ENCODE measurements around the gene MDGA2. TPM values are rescaled to one million over a fixed set of nuclear protein-coding genes. Genes with fewer than 3 reads are reported as not detected.

Gene MDGA2
- total RNA-seq, 2 donors from 2014 or later, result not detected

DNA sequence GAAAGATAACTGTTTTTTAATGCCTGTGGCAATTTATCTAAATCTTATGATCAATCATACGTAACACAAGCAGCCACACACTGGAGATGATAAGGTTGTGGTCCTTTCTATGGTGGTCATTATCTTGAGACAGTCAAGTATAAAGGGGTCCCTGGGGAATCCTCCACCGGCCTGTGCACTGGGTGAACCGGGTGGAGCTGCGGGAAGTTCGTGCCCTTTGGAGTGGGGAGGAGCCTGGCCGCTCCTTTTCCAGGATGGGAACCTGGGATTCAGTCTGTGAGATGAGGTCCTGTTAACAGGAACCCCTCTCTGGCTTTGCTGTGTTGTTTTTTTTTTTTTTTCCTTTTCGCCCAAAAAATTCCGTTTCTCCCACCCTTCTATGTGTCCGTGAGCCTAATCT is 856.3 kb downstream of the MDGA2 start:
- no peak for DNase-seq
- no peak overlapping the region for H3K27ac ChIP-seq
- TF ChIP-seq, protein P1, sequence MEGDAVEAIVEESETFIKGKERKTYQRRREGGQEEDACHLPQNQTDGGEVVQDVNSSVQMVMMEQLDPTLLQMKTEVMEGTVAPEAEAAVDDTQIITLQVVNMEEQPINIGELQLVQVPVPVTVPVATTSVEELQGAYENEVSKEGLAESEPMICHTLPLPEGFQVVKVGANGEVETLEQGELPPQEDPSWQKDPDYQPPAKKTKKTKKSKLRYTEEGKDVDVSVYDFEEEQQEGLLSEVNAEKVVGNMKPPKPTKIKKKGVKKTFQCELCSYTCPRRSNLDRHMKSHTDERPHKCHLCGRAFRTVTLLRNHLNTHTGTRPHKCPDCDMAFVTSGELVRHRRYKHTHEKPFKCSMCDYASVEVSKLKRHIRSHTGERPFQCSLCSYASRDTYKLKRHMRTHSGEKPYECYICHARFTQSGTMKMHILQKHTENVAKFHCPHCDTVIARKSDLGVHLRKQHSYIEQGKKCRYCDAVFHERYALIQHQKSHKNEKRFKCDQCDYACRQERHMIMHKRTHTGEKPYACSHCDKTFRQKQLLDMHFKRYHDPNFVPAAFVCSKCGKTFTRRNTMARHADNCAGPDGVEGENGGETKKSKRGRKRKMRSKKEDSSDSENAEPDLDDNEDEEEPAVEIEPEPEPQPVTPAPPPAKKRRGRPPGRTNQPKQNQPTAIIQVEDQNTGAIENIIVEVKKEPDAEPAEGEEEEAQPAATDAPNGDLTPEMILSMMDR (IDR thresholded peaks at IDR 0.05), result no peak
- no peaks in the 10 kb centered on the region for H3K36me3 ChIP-seq
- H3K4me3 ChIP-seq, result no peak overlapping the region
- no peaks in the 10 kb centered on the region for H3K9me3 ChIP-seq
- no peaks in the 10 kb centered on the region for H3K4me1 ChIP-seq
- H3K9ac ChIP-seq (ENCODE audit: low read depth in 2 of 2, low read length in 2 of 2), result no peak overlapping the region
- intact Hi-C loops (cut with DNase I), result no loop called here
- no peaks in the 10 kb centered on the region for H3K27me3 ChIP-seq

DNA sequence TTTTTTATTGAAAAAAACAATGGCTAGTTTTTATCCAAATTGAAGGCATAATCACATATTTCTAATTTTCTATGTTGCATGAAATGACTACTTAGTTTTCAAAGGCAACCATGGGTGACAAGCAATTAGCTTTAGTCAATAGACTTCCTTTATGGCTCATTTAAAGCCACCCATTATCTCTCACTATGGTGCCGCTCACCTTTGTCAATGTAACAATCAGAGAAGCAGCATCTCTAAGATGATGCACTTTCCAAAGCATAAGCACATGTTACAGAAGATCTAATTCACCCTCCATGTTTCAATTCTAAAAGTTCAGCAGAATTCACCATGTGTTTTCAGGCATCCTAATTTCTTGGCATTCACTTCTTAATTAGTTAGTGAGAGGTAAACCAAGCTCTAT is 857.3 kb downstream of the MDGA2 start:
- DNase-seq, result no peak
- Histone ChIP-seq H3K27me3 (no peaks in the 10 kb centered on the region), H3K4me1 (no peaks in the 10 kb centered on the region), H3K9me3 (no peaks in the 10 kb centered on the region), H3K27ac (no peak overlapping the region), H3K9ac (ENCODE audit: low read depth in 2 of 2, low read length in 2 of 2) (no peak overlapping the region), H3K4me3 (no peak overlapping the region), H3K36me3 (no peaks in the 10 kb centered on the region)
- TF ChIP-seq, protein P1 (IDR thresholded peaks at IDR 0.05), result no peak
- intact Hi-C loops (cut with DNase I), result no loop called here

DNA sequence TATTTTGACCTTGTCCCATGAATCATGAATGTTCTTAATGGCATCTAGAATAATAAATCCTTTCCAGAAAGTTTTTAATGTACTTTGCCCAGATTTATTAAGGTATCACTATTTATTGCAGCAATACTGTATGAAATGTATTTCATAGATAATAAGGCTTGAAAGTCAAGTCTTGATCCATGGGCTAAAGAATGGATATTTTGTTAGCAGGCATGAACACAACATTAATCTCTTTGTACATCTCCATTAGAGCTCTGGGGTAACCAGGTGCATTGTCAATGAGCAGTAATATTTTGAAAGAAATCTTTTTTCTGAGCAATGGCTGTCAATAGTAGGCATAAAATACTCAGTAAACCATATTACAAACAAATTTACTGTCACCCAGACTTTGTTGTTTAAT is 882.3 kb downstream of the MDGA2 start:
- Histone ChIP-seq H3K4me1 (no peaks in the 10 kb centered on the region), H3K9me3 (no peaks in the 10 kb centered on the region), H3K27ac (no peak overlapping the region), H3K36me3 (no peaks in the 10 kb centered on the region), H3K9ac (ENCODE audit: low read depth in 2 of 2, low read length in 2 of 2) (no peak overlapping the region), H3K27me3 (no peaks in the 10 kb centered on the region), H3K4me3 (no peak overlapping the region)
- intact Hi-C loops (cut with DNase I), result no loop called here
- no peak for DNase-seq
- TF ChIP-seq, protein P1 (IDR thresholded peaks at IDR 0.05), result no peak
